Measurements from ENCODE around the gene FGD5. TPM values are rescaled to one million over a fixed set of nuclear protein-coding genes. Genes with fewer than 3 reads are reported as not detected.

Gene FGD5
- polyA plus RNA-seq, 1 donor (not counting 4 experiments of a cell fraction or from before 2014, with no cell fraction given): not detected

- Histone ChIP-seq H3K36me3 (ENCODE audit: control insufficient read depth in 2 of 2, extremely low read depth in 1 of 2, insufficient read depth in 2 of 2, low read length in 2 of 2) (no peaks in the 10 kb centered on the region), H3K27ac (ENCODE audit: control insufficient read depth, insufficient read depth, low read length) (no peak overlapping the region), H3K9ac (ENCODE audit: control insufficient read depth, extremely low read depth, insufficient read depth, low read length) (no peak overlapping the region), H3K4me3 (ENCODE audit: control insufficient read depth in 2 of 3, extremely low read depth in 1 of 3, insufficient read depth in 2 of 3, low read depth in 1 of 3, low read length in 3 of 3) (no peak overlapping the region), H3K79me2 (ENCODE audit: control insufficient read depth, insufficient read depth, low read length) (no peaks in the 10 kb centered on the region), H4K20me1 (ENCODE audit: control insufficient read depth, extremely low read depth, insufficient read depth, low read length) (no peaks in the 10 kb centered on the region), H2AFZ (ENCODE audit: control insufficient read depth, low read length) (no peak overlapping the region), H3K27me3 (ENCODE audit: control insufficient read depth, extremely low read depth, insufficient read depth, low read length) (peaks cover 15% of the 10 kb centered on the region), H3K4me2 (ENCODE audit: control insufficient read depth, extremely low read depth, insufficient read depth, low read depth, low read length) (no peak overlapping the region), H3K4me1 (ENCODE audit: control insufficient read depth, extremely low read depth, insufficient read depth, low read length) (no peaks in the 10 kb centered on the region), H3K9me1 (ENCODE audit: control insufficient read depth, extremely low read depth, insufficient read depth, low read length) (no peaks in the 10 kb centered on the region), H3K9me3 (ENCODE audit: control insufficient read depth, low read depth, low read length) (no peaks in the 10 kb centered on the region)
- DNase-seq (ENCODE audit: low read depth, low spot score): no peak
- FAIRE-seq: no peak
- dilution Hi-C loops (cut with MboI; ENCODE audit: extremely low pct_ligation_motif_present, low sequenced_read_pairs): loop anchor here (10.0 kb wide), 1 partner anchor 65 kb away; no protein-coding TSS in a partner anchor
- TF ChIP-seq, protein P1, sequence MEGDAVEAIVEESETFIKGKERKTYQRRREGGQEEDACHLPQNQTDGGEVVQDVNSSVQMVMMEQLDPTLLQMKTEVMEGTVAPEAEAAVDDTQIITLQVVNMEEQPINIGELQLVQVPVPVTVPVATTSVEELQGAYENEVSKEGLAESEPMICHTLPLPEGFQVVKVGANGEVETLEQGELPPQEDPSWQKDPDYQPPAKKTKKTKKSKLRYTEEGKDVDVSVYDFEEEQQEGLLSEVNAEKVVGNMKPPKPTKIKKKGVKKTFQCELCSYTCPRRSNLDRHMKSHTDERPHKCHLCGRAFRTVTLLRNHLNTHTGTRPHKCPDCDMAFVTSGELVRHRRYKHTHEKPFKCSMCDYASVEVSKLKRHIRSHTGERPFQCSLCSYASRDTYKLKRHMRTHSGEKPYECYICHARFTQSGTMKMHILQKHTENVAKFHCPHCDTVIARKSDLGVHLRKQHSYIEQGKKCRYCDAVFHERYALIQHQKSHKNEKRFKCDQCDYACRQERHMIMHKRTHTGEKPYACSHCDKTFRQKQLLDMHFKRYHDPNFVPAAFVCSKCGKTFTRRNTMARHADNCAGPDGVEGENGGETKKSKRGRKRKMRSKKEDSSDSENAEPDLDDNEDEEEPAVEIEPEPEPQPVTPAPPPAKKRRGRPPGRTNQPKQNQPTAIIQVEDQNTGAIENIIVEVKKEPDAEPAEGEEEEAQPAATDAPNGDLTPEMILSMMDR (optimal IDR thresholded peaks at IDR 0.05 in 1 of 3, IDR thresholded peaks at IDR 0.05 in 1 of 3, conservative IDR thresholded peaks at IDR 0.05 in 1 of 3; ENCODE audit: extremely low read depth in 1 of 3, insufficient read depth in 2 of 3, low read length in 3 of 3): no peak
- TF ChIP-seq EZH2 (IDR thresholded peaks at IDR 0.05; ENCODE audit: low read length): no peak
Measured at GRCh38 chr3:14819671-14820070, 909 bp downstream of the FGD5 start.

GRCh38 chr3:14820156-14820555 lies 1.4 kb downstream of the FGD5 start:
- no peak for TF ChIP-seq EZH2 (IDR thresholded peaks at IDR 0.05; ENCODE audit: low read length)
- TF ChIP-seq, protein P1 (optimal IDR thresholded peaks at IDR 0.05 in 1 of 3, IDR thresholded peaks at IDR 0.05 in 1 of 3, conservative IDR thresholded peaks at IDR 0.05 in 1 of 3; ENCODE audit: extremely low read depth in 1 of 3, insufficient read depth in 2 of 3, low read length in 3 of 3): no peak
- FAIRE-seq: no peak
- H3K9me3 ChIP-seq (ENCODE audit: control insufficient read depth, low read depth, low read length): no peaks in the 10 kb centered on the region

More at GRCh38 chr3:14820156-14820555, 1.4 kb downstream of the FGD5 start:
- Histone ChIP-seq H3K9me1 (ENCODE audit: control insufficient read depth, extremely low read depth, insufficient read depth, low read length) (no peaks in the 10 kb centered on the region), H3K9ac (ENCODE audit: control insufficient read depth, extremely low read depth, insufficient read depth, low read length) (no peak overlapping the region), H4K20me1 (ENCODE audit: control insufficient read depth, extremely low read depth, insufficient read depth, low read length) (no peaks in the 10 kb centered on the region), H3K27me3 (ENCODE audit: control insufficient read depth, extremely low read depth, insufficient read depth, low read length) (peaks cover 12% of the 10 kb centered on the region), H3K36me3 (ENCODE audit: control insufficient read depth in 2 of 2, extremely low read depth in 1 of 2, insufficient read depth in 2 of 2, low read length in 2 of 2) (no peaks in the 10 kb centered on the region), H3K4me1 (ENCODE audit: control insufficient read depth, extremely low read depth, insufficient read depth, low read length) (no peaks in the 10 kb centered on the region), H3K79me2 (ENCODE audit: control insufficient read depth, insufficient read depth, low read length) (no peaks in the 10 kb centered on the region), H3K4me2 (ENCODE audit: control insufficient read depth, extremely low read depth, insufficient read depth, low read depth, low read length) (no peak overlapping the region), H2AFZ (ENCODE audit: control insufficient read depth, low read length) (no peak overlapping the region), H3K4me3 (ENCODE audit: control insufficient read depth in 2 of 3, extremely low read depth in 1 of 3, insufficient read depth in 2 of 3, low read depth in 1 of 3, low read length in 3 of 3) (no peak overlapping the region), H3K27ac (ENCODE audit: control insufficient read depth, insufficient read depth, low read length) (no peak overlapping the region)
- no peak for DNase-seq (ENCODE audit: low read depth, low spot score)
- dilution Hi-C loops (cut with MboI; ENCODE audit: extremely low pct_ligation_motif_present, low sequenced_read_pairs): loop anchor here (10.0 kb wide), 1 partner anchor 65 kb away; no protein-coding TSS in a partner anchor

All from keratinocyte (primary cell).